GM08714 (cell line): ENCODE measurements around the gene MAGEE1.

ENCODE experiments used
- H3K4me3 ChIP-seq: fragments of 200-500 bp; sonication (Bioruptor generic); 2 replicates; pipeline ENCODE4 v1.5.1; 2014; ENCODE audit warnings: mild to moderate bottlenecking, low read length, inconsistent platforms
- ZNF274 ChIP-seq: IDR thresholded peaks from 2 replicates; pipeline ENCODE4 v1.6.1; 2012; ENCODE audit warnings: mild to moderate bottlenecking, low read depth, low read length

Gene MAGEE1

GRCh38 chrX:76427560-76428242 lies at the start of gene MAGEE1:
TSS of gene MAGEE1 (plus strand) at chrX:76427710. CDS start at chrX:76427931, 221 bp downstream.
- no peak for TF ChIP-seq ZNF274
- H3K4me3 ChIP-seq = peak within 1 kb of the TSS; percentile 46; the same call in 1 of the 2 replicates

GRCh38 chrX:76398970-76399369 lies 28.5 kb upstream of the MAGEE1 start:
- TF ChIP-seq ZNF274 = no peak
- no peak overlapping the region for H3K4me3 ChIP-seq

GRCh38 chrX:76407795-76408194 lies 19.7 kb upstream of the MAGEE1 start:
- no peak for TF ChIP-seq ZNF274
- H3K4me3 ChIP-seq = no peak overlapping the region

GRCh38 chrX:76420237-76420636 lies 7.3 kb upstream of the MAGEE1 start:
- TF ChIP-seq ZNF274 = no peak
- H3K4me3 ChIP-seq = no peak overlapping the region

- no peak for TF ChIP-seq ZNF274
- peak overlapping the region; percentile 46; the same call in 1 of the 2 replicates for H3K4me3 ChIP-seq
Measured at GRCh38 chrX:76428243-76429130, 977 bp downstream of the MAGEE1 start.

GRCh38 chrX:76433219-76433618 lies 5.7 kb downstream of the MAGEE1 start:
- no peak overlapping the region for H3K4me3 ChIP-seq
- TF ChIP-seq ZNF274 = no peak

- H3K4me3 ChIP-seq = no peak overlapping the region
- no peak for TF ChIP-seq ZNF274
Measured at GRCh38 chrX:76434103-76434741, 6.7 kb downstream of the MAGEE1 start.

GRCh38 chrX:76439188-76439587 lies 11.7 kb downstream of the MAGEE1 start:
- H3K4me3 ChIP-seq = no peak overlapping the region
- TF ChIP-seq ZNF274 = no peak

- no peak overlapping the region for H3K4me3 ChIP-seq
- TF ChIP-seq ZNF274 = no peak
Measured at GRCh38 chrX:76453737-76454406, 26.4 kb downstream of the MAGEE1 start.

- H3K4me3 ChIP-seq = no peak overlapping the region
- TF ChIP-seq ZNF274 = no peak
Measured at GRCh38 chrX:76454456-76454927, 27.0 kb downstream of the MAGEE1 start.

GRCh38 chrX:76477353-76477752 lies 49.8 kb downstream of the MAGEE1 start:
- no peak for TF ChIP-seq ZNF274
- H3K4me3 ChIP-seq = no peak overlapping the region
